Liver (tissue), 9 donors: ENCODE results near the gene SUCLG2. TPM values are rescaled to one million over a fixed set of nuclear protein-coding genes. Genes with fewer than 3 reads are reported as not detected.

Experiments
- DNase-seq: peaks from one replicate; pipeline ENCODE4 v3.0.0-alpha.2; 2017; ENCODE audit warnings: low spot score
- H3K27ac ChIP-seq, 2 donors: one replicate each; pipeline ENCODE4 v1.7.0; 2013; ENCODE audit warnings: inconsistent platforms in 2 of 2, low read length in 2 of 2, control low read depth in 1 of 2, low read depth in 1 of 2, mild to moderate bottlenecking in 1 of 2
- H3K27me3 ChIP-seq, 4 donors: one replicate each; pipeline versions ENCODE4 v1.6.1 to v1.7.0; 2013; ENCODE audit warnings: low read length in 3 of 4, inconsistent platforms in 1 of 4, mild to moderate bottlenecking in 1 of 4, moderate library complexity in 1 of 4; ENCODE audit not compliant: control insufficient read depth in 4 of 4, insufficient read depth in 4 of 4
- H3K36me3 ChIP-seq, 4 donors: one replicate each; pipeline versions ENCODE4 v1.6.1 to v1.7.0; 2013; ENCODE audit warnings: low read length in 3 of 4, mild to moderate bottlenecking in 3 of 4, low read depth in 1 of 4, moderate library complexity in 1 of 4; ENCODE audit not compliant: control insufficient read depth in 4 of 4, insufficient read depth in 3 of 4
- H3K4me1 ChIP-seq, 4 donors: one replicate each; pipeline versions ENCODE4 v1.6.1 to v1.7.0; 2013; ENCODE audit warnings: low read length in 3 of 4, mild to moderate bottlenecking in 3 of 4, moderate library complexity in 1 of 4; ENCODE audit not compliant: control insufficient read depth in 4 of 4, insufficient read depth in 4 of 4
- H3K4me3 ChIP-seq, 3 donors: one replicate each; pipeline versions ENCODE4 v1.6.1 to v1.7.0; 2013; ENCODE audit warnings: low read length in 3 of 3, control low read depth in 1 of 3, low read depth in 1 of 3, mild to moderate bottlenecking in 1 of 3
- H3K9ac ChIP-seq, 2 donors: one replicate each; pipeline ENCODE4 v1.7.0; 2013; ENCODE audit warnings: low read length in 2 of 2, mild to moderate bottlenecking in 2 of 2, moderate library complexity in 2 of 2, control low read depth in 1 of 2, low read depth in 1 of 2
- H3K9me3 ChIP-seq, 4 donors: one replicate each; pipeline versions ENCODE4 v1.6.1 to v1.7.0; 2013; ENCODE audit warnings: low read length in 3 of 4; ENCODE audit not compliant: control insufficient read depth in 4 of 4
- CTCF ChIP-seq: fragments of 150-350 bp; IDR thresholded peaks from 2 replicates; pipeline ENCODE4 v1.5.1; 2017; ENCODE audit warnings: improper control_type of control experiment, low read depth, low read length; ENCODE audit not compliant: missing input control
- EGR1 ChIP-seq, 2 donors: IDR thresholded peaks; 2 replicates each; pipeline ENCODE4 v1.6.1; 2016 to 2018; ENCODE audit warnings: antibody characterized with exemption in 2 of 2, low read depth in 2 of 2
- FOXA1 ChIP-seq: IDR thresholded peaks from 2 replicates; pipeline ENCODE4 v1.6.1; 2016; ENCODE audit warnings: antibody characterized with exemption
- FOXA2 ChIP-seq: IDR thresholded peaks from 2 replicates; pipeline ENCODE4 v1.6.1; 2016; ENCODE audit warnings: antibody characterized with exemption
- GABPA ChIP-seq, 2 donors: IDR thresholded peaks in 1 of 2; conservative IDR thresholded peaks in 1 of 2; 2 replicates each; pipeline ENCODE4 v1.6.1; 2016; ENCODE audit warnings: antibody characterized with exemption in 2 of 2, mild to moderate bottlenecking in 1 of 2, moderate library complexity in 1 of 2
- HNF4A ChIP-seq, 2 donors: conservative IDR thresholded peaks; 2 replicates each; pipeline ENCODE4 v1.6.1; 2016; ENCODE audit warnings: antibody characterized with exemption in 2 of 2, mild to moderate bottlenecking in 2 of 2
- HNF4G ChIP-seq: IDR thresholded peaks from 2 replicates; pipeline ENCODE4 v1.6.1; 2016; ENCODE audit warnings: antibody characterized with exemption
- JUND ChIP-seq, 2 donors: IDR thresholded peaks; 2 replicates each; pipeline ENCODE4 v1.6.1; 2016; ENCODE audit warnings: antibody characterized with exemption in 2 of 2
- NR2F2 ChIP-seq: IDR thresholded peaks from 2 replicates; pipeline ENCODE4 v1.6.1; 2016; ENCODE audit warnings: antibody characterized with exemption
- RAD21 ChIP-seq, 2 donors: IDR thresholded peaks; 2 replicates each; pipeline ENCODE4 v1.6.1; 2016; ENCODE audit warnings: antibody characterized with exemption in 2 of 2, mild to moderate bottlenecking in 2 of 2
- REST ChIP-seq: IDR thresholded peaks from 2 replicates; pipeline ENCODE4 v1.6.1; 2016; ENCODE audit warnings: antibody characterized with exemption, mild to moderate bottlenecking
- RXRA ChIP-seq, 2 donors: IDR thresholded peaks; 2 replicates each; pipeline ENCODE4 v1.6.1; 2017 to 2018; ENCODE audit warnings: antibody characterized with exemption in 2 of 2, mild to moderate bottlenecking in 1 of 2
- SP1 ChIP-seq: IDR thresholded peaks from 2 replicates; pipeline ENCODE4 v1.6.1; 2018; ENCODE audit warnings: antibody characterized with exemption, mild to moderate bottlenecking
- TAF1 ChIP-seq: conservative IDR thresholded peaks from 2 replicates; pipeline ENCODE4 v1.6.1; 2016; ENCODE audit warnings: antibody characterized with exemption, mild to moderate bottlenecking
- YY1 ChIP-seq: IDR thresholded peaks from 2 replicates; pipeline ENCODE4 v1.6.1; 2016; ENCODE audit warnings: antibody characterized with exemption, mild to moderate bottlenecking
- ZBTB33 ChIP-seq: IDR thresholded peaks from 2 replicates; pipeline ENCODE4 v1.6.1; 2016; ENCODE audit warnings: antibody characterized with exemption
- WGBS: extraction: QIAGEN DNeasy Blood & Tissue Kit; methylation state at CpG from one replicate; pipeline ENCODE4 v1.1.7; 2013; 5-methylcytosine and 5-hydroxymethylcytosine counted together
- polyA plus RNA-seq, 2 donors: library from polyadenylated mRNA; stranded (reverse) in 1 of 2; unstranded in 1 of 2; fragments of 200-250 nt in 1 of 2; fragments of >200 nt in 1 of 2; fragmentation: Nextera tagmentation in 1 of 2; extraction: Ambion mirVana in 1 of 2; gene quantifications; one replicate each; pipeline versions ENCODE4 v1.2.1 to v1.2.3, GENCODE V29; 2013 to 2015
- total RNA-seq, 2 donors: library from RNA; depleted of rRNA; stranded (reverse); fragments of >200 nt; gene quantifications; one replicate each; pipeline ENCODE4 v1.2.3, GENCODE V29; 2014
- TF ChIP-seq, protein P1 (sequence below): IDR thresholded peaks from 2 replicates; pipeline ENCODE4 v1.6.1; 2016; ENCODE audit warnings: antibody characterized with exemption
- TF ChIP-seq, protein P2 (sequence below): IDR thresholded peaks from 2 replicates; pipeline ENCODE4 v1.6.1; 2016; ENCODE audit warnings: antibody characterized with exemption
- donor health status: healthy.
- donor health status: healthy.
- donor health status: healthy.
- donor health status: healthy.
- donor health status: healthy.

The SUCLG2 gene
- total and polyA plus RNA-seq, 4 donors = 45.3 to 114 (median 92.8) TPM

DNA sequence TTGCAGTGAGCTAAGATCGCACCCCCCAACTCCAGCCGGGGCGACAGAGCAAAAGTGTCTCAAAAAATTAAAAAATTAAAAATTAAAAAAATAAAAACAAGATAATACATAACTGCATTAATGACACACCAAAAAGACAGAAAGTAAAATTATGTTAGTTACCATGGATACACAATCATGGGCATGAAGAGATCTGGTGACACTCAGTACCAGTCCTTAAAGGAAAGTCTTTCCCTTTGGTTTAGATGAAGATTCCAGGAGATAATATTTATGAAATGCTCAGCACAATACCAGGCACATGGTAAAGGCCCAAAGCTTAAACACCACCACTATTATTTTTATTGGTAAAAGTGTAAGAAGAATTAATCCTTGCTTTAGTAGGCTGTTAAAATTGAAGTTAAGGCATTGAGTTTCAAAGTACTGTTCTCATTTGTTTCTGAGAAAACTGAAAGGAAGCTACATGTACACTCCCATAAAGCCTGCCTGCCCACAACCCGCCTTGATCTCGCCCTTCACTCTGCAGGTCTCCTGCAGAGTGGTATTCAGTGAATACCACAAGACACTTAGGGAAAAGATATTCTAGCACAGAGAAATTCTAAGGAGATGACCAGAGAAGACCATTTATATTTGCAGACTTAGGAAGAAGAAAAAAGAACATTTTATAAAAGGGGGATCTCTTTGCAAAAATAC, 52.3 kb downstream of the SUCLG2 start:
- no peak overlapping the region for H3K4me3 ChIP-seq
- H3K4me1 ChIP-seq = no peaks in the 10 kb centered on the region
- H3K36me3 ChIP-seq = peaks cover 0 to 17% (median 8%) of the 10 kb centered on the region in 4 donors
- no peak overlapping the region for H3K27ac ChIP-seq
- DNase-seq = no peak
- no peak overlapping the region for H3K9ac ChIP-seq
- H3K9me3 ChIP-seq = no peaks in the 10 kb centered on the region
- TF ChIP-seq TAF1 (no peak), NR2F2 (no peak), SP1 (no peak), EGR1 (IDR thresholded peaks at IDR 0.05; ENCODE audit: low read depth in 2 of 2) (no peak), HNF4G (no peak), JUND (IDR thresholded peaks at IDR 0.05) (no peak), HNF4A (conservative IDR thresholded peaks at IDR 0.05) (no peak), GABPA (IDR thresholded peaks at IDR 0.05 in 1 of 2, conservative IDR thresholded peaks at IDR 0.05 in 1 of 2) (no peak), FOXA1 (no peak), FOXA2 (no peak), CTCF (no peak), RAD21 (IDR thresholded peaks at IDR 0.05) (no peak), RXRA (IDR thresholded peaks at IDR 0.05) (no peak), YY1 (no peak), ZBTB33 (no peak), REST (no peak)
- TF ChIP-seq, protein P1, sequence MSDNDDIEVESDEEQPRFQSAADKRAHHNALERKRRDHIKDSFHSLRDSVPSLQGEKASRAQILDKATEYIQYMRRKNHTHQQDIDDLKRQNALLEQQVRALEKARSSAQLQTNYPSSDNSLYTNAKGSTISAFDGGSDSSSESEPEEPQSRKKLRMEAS = no peak
- TF ChIP-seq, protein P2, sequence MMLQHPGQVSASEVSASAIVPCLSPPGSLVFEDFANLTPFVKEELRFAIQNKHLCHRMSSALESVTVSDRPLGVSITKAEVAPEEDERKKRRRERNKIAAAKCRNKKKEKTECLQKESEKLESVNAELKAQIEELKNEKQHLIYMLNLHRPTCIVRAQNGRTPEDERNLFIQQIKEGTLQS = no peak
- 92% methylated on average over 5 of the region's 5 CpGs for WGBS
- no peaks in the 10 kb centered on the region for H3K27me3 ChIP-seq
